ENCODE results near the gene DERL3. TPM values are rescaled to one million over a fixed set of nuclear protein-coding genes. Genes with fewer than 3 reads are reported as not detected.

Gene DERL3
- total and polyA plus RNA-seq, 2 experiments from 2014 or later = 13.6 to 19.5 TPM

GRCh38 chr22:23841736-23842445 lies 3.1 kb upstream of the DERL3 start (continued):
- TF ChIP-seq CREB1 (CRISPR knock-in tag; IDR thresholded peaks at IDR 0.05; ENCODE audit: low read depth) (no peak), CTCF (conservative IDR thresholded peaks at IDR 0.05; ENCODE audit: low read depth in 2 of 2) (no peak)

- H3K4me3 ChIP-seq = no peak overlapping the region
- DNase-seq (ENCODE audit: low spot score) (no peak), ATAC-seq (no peak)
- H3K27ac ChIP-seq (ENCODE audit: low read depth) = no peak overlapping the region
- peak overlapping the region; percentile 56 for H2AFZ ChIP-seq
- H3K27me3 ChIP-seq (ENCODE audit: insufficient read depth) = no peaks in the 10 kb centered on the region
- no peak overlapping the region for H3K4me2 ChIP-seq
- H3K4me1 ChIP-seq (ENCODE audit: insufficient read depth) = peaks cover 16% of the 10 kb centered on the region; the same call in 1 of the 2 replicates
- no peaks in the 10 kb centered on the region for H3K9me2 ChIP-seq (ENCODE audit: insufficient read depth)
- Mint-ChIP-seq H3K4me1 (peaks cover 28% of the 10 kb centered on the region), H3K27me3 (ENCODE audit: insufficient read depth, low read depth, poor library complexity) (peaks cover 30% of the 10 kb centered on the region), H3K36me3 (ENCODE audit: low read depth) (no peaks in the 10 kb centered on the region; the same call in 2 of the 3 replicates), H3K27ac (no peak overlapping the region), H3K9me3 (peaks cover 3% of the 10 kb centered on the region; the same call in 1 of the 3 replicates), H3K4me3 (no peak overlapping the region; the same call in 2 of the 3 replicates)
- no peaks in the 10 kb centered on the region for H3K79me2 ChIP-seq (replicated peaks; ENCODE audit: insufficient read depth)
- 0 out of 2 replicates have a peak, but pooled peaks cover 5% of the 10 kb centered on the region for H4K20me1 ChIP-seq (replicated peaks; ENCODE audit: insufficient read depth)
- peaks cover 6% of the 10 kb centered on the region; the same call in 1 of the 2 replicates for H3F3A ChIP-seq (replicated peaks; ENCODE audit: low read depth)
- no peaks in the 10 kb centered on the region for H3K36me3 ChIP-seq (ENCODE audit: insufficient read depth)
- TF ChIP-seq ZNF462 (CRISPR knock-in tag; IDR thresholded peaks at IDR 0.05) (no peak), STAT1 (IDR thresholded peaks at IDR 0.05; ENCODE audit: unreplicated experiment) (no peak), NANOG (IDR thresholded peaks at IDR 0.05; ENCODE audit: borderline replicate concordance) (no peak), EZH2 (IDR thresholded peaks at IDR 0.05; ENCODE audit: low read depth, unreplicated experiment) (no peak), ZNF114 (CRISPR knock-in tag; IDR thresholded peaks at IDR 0.05) (no peak), POLR2AphosphoS5 (IDR thresholded peaks at IDR 0.05; ENCODE audit: low read depth) (no peak), CREB1 (CRISPR knock-in tag; IDR thresholded peaks at IDR 0.05; ENCODE audit: low read depth) (no peak), ZNF331 (CRISPR knock-in tag; IDR thresholded peaks at IDR 0.05; ENCODE audit: low read depth) (no peak), JUNB (IDR thresholded peaks at IDR 0.05; ENCODE audit: unreplicated experiment) (no peak), EZH2phosphoT487 (IDR thresholded peaks at IDR 0.05; ENCODE audit: unreplicated experiment) (no peak), REST (IDR thresholded peaks at IDR 0.05; ENCODE audit: unreplicated experiment) (no peak)
Measured at GRCh38 chr22:23841292-23841691, 2.5 kb upstream of the DERL3 start.

Data from GM23338 (cell line).